Fibroblast of mammary gland (primary cell): Measurements from ENCODE around the gene PRKCZ.

Experiments used
- DNase-seq: peaks from one replicate; pipeline ENCODE4 v3.0.0-alpha.2; 2010; ENCODE audit warnings: low read depth
- H3K4me3 ChIP-seq: 2 replicates; pipeline ENCODE4 v1.5.1; 2011; ENCODE audit warnings: low read depth, mild to moderate bottlenecking, low read length, moderate library complexity; ENCODE audit not compliant: control insufficient read depth
- TF ChIP-seq, protein P1 (sequence below): conservative IDR thresholded peaks from 2 replicates; pipeline ENCODE4 v1.5.1; 2011; ENCODE audit warnings: low read depth, low read length, inconsistent platforms; ENCODE audit not compliant: control insufficient read depth, insufficient read depth

PRKCZ gene

DNA sequence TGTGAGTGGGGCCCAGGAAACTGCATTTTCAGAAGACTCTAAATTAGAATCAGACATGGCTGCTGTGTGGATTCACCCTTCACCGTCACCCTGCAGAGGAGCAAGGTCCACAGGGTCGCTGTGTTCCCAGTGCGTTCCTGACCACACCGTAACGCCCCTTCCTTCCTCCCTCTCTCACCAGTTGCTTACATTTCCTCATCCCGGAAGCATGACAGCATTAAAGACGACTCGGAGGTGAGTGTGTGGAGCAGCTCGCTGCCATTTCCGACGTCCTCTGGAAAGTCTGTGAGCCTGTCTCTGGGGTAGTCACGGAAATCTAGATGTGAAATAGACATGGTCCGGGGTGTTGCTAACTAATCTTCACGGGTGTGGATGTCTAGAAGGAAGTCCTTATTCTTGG is 98.5 kb downstream of the PRKCZ start:
- TF ChIP-seq, protein P1, sequence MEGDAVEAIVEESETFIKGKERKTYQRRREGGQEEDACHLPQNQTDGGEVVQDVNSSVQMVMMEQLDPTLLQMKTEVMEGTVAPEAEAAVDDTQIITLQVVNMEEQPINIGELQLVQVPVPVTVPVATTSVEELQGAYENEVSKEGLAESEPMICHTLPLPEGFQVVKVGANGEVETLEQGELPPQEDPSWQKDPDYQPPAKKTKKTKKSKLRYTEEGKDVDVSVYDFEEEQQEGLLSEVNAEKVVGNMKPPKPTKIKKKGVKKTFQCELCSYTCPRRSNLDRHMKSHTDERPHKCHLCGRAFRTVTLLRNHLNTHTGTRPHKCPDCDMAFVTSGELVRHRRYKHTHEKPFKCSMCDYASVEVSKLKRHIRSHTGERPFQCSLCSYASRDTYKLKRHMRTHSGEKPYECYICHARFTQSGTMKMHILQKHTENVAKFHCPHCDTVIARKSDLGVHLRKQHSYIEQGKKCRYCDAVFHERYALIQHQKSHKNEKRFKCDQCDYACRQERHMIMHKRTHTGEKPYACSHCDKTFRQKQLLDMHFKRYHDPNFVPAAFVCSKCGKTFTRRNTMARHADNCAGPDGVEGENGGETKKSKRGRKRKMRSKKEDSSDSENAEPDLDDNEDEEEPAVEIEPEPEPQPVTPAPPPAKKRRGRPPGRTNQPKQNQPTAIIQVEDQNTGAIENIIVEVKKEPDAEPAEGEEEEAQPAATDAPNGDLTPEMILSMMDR, result no peak
- DNase-seq, result no peak
- no peak overlapping the region for H3K4me3 ChIP-seq

DNA sequence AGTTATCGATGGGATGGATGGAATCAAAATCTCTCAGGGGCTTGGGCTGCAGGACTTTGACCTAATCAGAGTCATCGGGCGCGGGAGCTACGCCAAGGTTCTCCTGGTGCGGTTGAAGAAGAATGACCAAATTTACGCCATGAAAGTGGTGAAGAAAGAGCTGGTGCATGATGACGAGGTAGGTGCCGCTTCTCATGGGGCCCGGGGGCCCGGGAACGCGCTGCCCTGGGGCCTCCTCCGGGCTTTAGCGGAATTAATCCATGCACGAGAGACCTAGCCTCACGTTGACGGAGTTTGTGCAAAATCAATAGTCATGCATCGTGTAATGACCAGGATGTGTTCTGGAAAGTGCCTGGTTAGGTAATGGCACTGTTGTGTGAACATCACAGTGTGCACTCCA is 100.6 kb downstream of the PRKCZ start:
- TF ChIP-seq, protein P1, result no peak
- no peak overlapping the region for H3K4me3 ChIP-seq
- DNase-seq, result no peak

DNA sequence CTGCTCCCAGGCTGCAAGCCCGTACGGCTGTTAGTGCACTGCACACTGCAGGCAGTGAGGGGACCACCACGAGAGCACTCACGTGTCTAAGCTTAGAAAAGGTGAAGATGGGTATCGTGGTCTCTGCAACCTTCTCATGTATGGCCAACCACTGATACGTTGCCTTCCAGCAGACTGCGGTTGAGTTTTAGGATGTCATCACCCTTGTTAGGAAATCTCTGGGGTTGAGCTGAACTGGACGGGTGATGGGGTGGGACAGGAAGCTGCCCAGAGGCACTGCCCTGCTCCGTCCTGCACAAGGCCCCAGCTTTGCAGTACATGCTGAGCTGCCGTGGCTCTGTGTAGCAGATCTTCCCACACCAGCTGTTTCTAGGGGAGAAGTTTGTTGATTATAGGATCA is 101.0 kb downstream of the PRKCZ start:
- TF ChIP-seq, protein P1, result no peak
- no peak for DNase-seq
- H3K4me3 ChIP-seq, result no peak overlapping the region

DNA sequence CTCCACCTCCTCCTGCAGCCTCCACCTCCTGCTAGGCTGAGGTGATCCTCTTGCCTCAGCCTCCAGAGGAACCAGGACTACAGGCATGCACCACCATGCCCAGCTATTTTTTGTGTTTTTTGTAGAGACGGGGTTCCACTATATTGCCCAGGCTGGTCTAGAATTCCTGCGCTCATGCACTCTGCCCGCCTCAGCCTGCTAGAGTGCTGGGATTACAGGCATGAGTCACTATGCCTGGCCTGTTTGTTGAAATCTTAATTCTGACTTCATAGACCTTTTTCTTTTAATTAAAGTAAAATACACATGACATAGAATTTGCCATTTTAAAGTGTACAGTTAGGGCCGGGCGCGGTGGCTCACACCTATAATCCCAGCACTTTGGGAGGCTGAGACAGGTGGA is 101.7 kb downstream of the PRKCZ start:
- DNase-seq, result no peak
- TF ChIP-seq, protein P1, result no peak
- no peak overlapping the region for H3K4me3 ChIP-seq

DNA sequence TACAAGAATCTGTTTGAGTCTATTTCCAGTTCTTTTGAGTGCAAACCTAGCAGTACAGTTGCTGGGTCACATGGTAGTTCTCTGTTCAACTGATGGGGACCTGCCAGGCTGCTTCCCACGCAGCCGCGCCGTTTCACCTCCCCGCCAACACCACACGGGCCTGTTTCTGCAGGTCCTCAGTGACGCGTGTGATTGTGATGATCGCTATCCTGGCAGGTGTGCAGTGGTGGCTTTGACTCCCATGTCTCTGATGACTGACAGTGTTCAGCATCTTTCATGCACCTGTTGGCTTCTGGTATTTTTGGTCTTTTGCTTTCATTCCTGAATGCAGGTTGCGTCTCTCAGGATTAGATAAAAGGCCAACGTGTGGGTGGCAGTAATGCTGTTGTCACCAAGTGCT is 102.7 kb downstream of the PRKCZ start:
- TF ChIP-seq, protein P1, result no peak
- no peak for DNase-seq
- no peak overlapping the region for H3K4me3 ChIP-seq

DNA sequence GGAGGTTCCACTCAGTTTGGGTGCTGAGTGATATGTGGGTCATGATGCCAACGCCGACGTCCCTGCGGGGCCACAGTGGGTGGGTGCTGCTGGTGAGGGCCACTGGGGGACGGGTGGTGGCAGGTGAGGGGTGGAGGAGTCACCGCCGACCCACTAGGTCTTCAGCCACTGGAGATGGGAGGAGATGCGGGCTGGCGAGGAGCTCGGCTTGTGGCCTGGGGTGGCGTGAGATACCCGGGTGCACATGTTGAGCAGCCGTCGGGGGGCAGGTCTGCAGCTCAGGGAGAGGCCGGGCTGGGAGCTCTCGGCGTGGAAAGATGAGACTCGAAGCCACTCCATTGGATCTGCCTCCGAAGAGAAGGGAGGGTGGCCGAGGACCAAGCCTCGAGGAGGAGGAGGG is 103.8 kb downstream of the PRKCZ start:
- TF ChIP-seq, protein P1, result no peak
- DNase-seq, result no peak
- no peak overlapping the region for H3K4me3 ChIP-seq

DNA sequence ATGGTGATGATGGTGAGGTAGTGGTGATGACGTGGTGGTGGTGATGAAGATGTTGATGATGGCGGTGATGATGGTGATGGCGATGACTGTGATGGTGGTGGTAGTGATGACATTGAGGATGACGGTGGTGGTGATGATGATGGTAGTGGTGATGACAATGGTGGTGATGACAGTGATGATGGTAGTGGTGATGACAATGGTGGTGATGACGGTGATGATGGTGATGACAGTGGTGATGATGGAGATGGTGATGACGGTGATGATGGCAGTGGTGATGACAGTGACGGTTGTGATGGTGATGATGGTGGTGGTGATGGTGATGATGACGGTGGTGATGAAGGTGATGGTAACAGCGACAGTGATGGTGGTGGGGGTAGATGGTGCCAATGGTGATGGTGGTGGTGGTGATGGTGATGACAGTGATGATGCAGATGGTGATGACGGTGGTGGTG is 105.0 kb downstream of the PRKCZ start:
- TF ChIP-seq, protein P1, result no peak
- DNase-seq, result no peak
- no peak overlapping the region for H3K4me3 ChIP-seq
